Measurements from ENCODE around the gene LITAFD. TPM values are rescaled to one million over a fixed set of nuclear protein-coding genes. Genes with fewer than 3 reads are reported as not detected.

LITAFD gene
- total RNA-seq, 1 experiment from 2014 or later: not detected

- intact Hi-C loops (cut with micrococcal nuclease): no loop called here
These were observed 39.3 kb downstream of the LITAFD start for GRCh38 chr16:8921347-8921984.

More at GRCh38 chr16:8921347-8921984, 39.3 kb downstream of the LITAFD start:
- no peak overlapping the region for H3K9ac ChIP-seq (ENCODE audit: low read length)
- H3K9me2 ChIP-seq (ENCODE audit: insufficient read depth): no peaks in the 10 kb centered on the region
- H4K20me1 ChIP-seq (ENCODE audit: insufficient read depth): 0 out of 2 replicates have a peak, but pooled peaks cover 3% of the 10 kb centered on the region
- ChIA-PET CTCF (no interaction called here), POLR2A (no interaction called here), RAD21 (ENCODE audit: low non-redundant PET in 1 of 2, low total read pairs in 2 of 2, uncharacterized antibody in 2 of 2, unreplicated experiment in 2 of 2) (no interaction called here)
- no peaks in the 10 kb centered on the region for H3K27me3 ChIP-seq (ENCODE audit: insufficient read depth, low read length)
- no peak overlapping the region for H2AFZ ChIP-seq (ENCODE audit: low read depth, low read length, poor library complexity, severe bottlenecking)
- TF ChIP-seq JUND (IDR thresholded peaks at IDR 0.05) (no peak), RAD21 (IDR thresholded peaks at IDR 0.05; ENCODE audit: low read depth) (no peak), EZH2 (IDR thresholded peaks at IDR 0.05) (no peak), REST (IDR thresholded peaks at IDR 0.05; ENCODE audit: low read depth) (no peak), CEBPB (IDR thresholded peaks at IDR 0.05; ENCODE audit: low read depth) (no peak), FOSL1 (IDR thresholded peaks at IDR 0.05; ENCODE audit: low read depth) (no peak), SRF (IDR thresholded peaks at IDR 0.05; ENCODE audit: low read depth) (no peak), CTCF (IDR thresholded peaks at IDR 0.05 in 2 of 3, conservative IDR thresholded peaks at IDR 0.05 in 1 of 3; ENCODE audit: borderline replicate concordance in 1 of 3, insufficient read depth in 1 of 3, low read depth in 2 of 3, low read length in 2 of 3) (no peak), CBX3 (IDR thresholded peaks at IDR 0.05; ENCODE audit: low read depth) (no peak)
- no peak for ATAC-seq
- H3K4me3 ChIP-seq (replicated peaks in 1 of 2; ENCODE audit: low read depth in 1 of 2, low read length in 2 of 2): no peak overlapping the region
- no peak for DNase-seq (ENCODE audit: low read depth, low spot score)
- BruUV-seq (replicated peaks): no TSS peak
- no peaks in the 10 kb centered on the region for H3K9me3 ChIP-seq (ENCODE audit: control insufficient read depth in 1 of 2, insufficient read depth in 1 of 2, low read depth in 1 of 2, low read length in 2 of 2)
- peaks cover 64% of the 10 kb centered on the region for H3K79me2 ChIP-seq (ENCODE audit: insufficient read depth, low read length)
- H3K4me2 ChIP-seq (ENCODE audit: low read length): no peak overlapping the region
- H3K27ac ChIP-seq (ENCODE audit: low read depth, low read length): no peak overlapping the region
- peaks cover 52% of the 10 kb centered on the region in 2 experiments for H3K36me3 ChIP-seq (ENCODE audit: control insufficient read depth in 1 of 2, insufficient read depth in 2 of 2, low read length in 2 of 2)
- H3K4me1 ChIP-seq (ENCODE audit: control insufficient read depth in 1 of 2, insufficient read depth in 2 of 2, low read length in 2 of 2): no peaks in the 10 kb centered on the region
